HG02588 (cell line): ENCODE measurements around the gene PRSS57.
"Not testable (repeated sequence)": the region's sequence is repeated elsewhere in the genome, so short reads cannot be mapped to it uniquely, and the experiment has no call there.

ENCODE experiments used
- ATAC-seq: cut with Tn5 transposase; IDR thresholded peaks from one replicate; pipeline ENCODE4 v1.9.1; 2021; ENCODE audit warnings: mild to moderate bottlenecking, moderate library complexity; ENCODE audit not compliant: unreplicated experiment

PRSS57 gene

GRCh38 chr19:723714-724113 is 28.5 kb upstream of the PRSS57 start:
- no peak for ATAC-seq

- no peak for ATAC-seq
Measured at GRCh38 chr19:723247-723646, 28.0 kb upstream of the PRSS57 start.

DNA sequence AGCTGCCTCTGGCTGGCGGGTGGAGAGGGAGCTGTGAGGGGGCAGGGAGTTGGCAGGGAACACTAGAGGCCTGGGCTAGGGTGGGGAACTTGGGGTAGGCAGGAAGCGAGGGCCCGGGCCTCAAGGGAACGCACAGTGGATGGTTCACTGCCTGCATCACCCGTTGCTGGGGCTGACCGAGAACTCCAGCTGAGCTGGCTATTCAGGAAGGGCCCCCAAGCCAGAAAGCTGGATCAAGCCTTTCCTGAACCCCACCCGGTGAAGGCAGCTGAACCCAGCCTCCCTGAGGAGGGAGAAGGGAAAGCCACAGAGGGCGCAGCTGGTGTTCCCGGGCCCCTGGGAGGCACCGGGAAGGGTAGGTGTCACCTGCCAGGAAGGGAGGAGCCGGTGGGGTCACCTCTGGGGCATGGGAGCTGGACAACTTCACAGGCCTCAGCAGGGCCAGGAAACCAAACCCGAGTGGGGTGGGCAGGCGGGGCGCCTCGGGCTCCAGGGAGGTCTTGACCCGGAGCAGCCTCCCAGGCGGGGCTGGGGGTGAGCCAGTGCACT is 27.4 kb upstream of the PRSS57 start:
- ATAC-seq = no peak

DNA sequence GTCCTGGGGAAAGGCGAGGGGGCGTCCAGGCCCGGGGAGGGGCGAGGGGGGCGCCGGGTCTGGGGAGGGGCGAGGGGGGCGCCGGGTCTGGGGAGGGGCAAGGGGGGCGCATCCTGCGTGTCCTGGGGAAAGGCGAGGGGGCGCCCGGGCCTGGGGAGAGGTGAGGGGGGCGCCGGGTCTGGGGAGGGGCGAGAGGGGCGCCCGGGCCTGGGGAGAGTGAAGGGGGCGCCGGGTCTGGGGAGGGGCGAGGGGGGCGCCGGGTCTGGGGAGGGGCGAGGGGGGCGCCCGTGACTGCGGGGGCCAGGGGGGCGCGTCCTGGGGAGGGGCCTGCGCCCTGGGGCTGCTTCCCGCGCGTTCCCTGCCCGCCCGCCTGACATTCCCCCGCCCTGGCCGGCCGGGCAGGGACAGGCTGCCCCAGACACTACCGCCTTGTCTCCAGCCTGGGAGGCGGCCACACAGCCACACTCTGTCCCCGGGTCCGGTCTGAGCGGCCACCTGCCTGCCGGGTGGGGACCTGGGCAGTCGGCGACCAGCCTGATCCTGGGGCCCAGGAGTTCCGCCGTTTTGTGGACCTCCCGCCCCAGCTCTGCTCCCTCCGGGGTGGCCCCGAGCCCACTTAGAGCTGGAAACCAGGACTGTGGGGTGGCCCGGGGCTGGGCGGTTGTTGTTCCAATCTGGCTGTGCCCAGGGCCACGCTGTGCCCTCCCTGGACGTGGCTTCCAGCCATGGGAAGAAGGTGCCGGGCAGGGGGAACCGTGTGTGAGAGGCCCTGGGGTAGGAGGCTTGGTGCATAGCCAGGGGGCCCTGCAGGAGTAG is 25.3 kb upstream of the PRSS57 start:
- ATAC-seq = no peak

GRCh38 chr19:719636-720344 is 24.5 kb upstream of the PRSS57 start:
- ATAC-seq = no peak

GRCh38 chr19:718991-719512 is 23.8 kb upstream of the PRSS57 start:
- no peak for ATAC-seq

DNA sequence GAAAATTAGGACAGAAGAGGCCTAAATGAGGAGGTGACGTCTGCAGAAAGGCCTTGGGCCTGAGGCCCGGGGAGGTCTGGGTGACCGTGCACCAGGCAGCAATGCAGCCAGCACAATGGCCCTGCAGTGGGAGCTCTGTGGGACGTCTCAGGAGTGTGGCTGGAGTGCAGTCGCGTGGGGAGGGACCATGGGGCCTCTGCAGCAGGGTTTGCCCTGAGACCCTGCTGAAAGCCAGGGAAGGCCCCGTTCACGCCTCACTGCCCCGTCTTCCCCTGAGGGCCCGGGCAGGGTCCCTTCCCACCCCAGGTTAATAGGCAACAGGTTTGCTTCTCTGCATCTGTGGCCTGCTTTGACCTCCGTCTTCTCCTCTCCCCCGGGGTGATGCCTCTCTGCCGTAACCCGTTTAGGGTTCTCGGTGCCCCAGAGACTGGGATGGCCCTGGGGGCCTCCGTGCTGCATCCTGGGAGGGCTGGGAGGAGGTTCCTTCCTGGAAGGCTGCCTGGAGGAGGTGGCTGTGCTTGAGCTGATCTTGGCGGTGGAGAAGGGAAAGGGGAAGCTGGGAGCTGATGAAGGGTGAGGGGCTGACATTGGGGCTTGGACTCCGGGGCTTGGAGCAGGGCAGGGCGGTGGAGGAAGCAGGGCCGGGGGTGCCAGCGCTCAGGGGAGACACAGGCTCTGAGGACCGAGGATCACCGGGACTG is 23.1 kb upstream of the PRSS57 start:
- no peak for ATAC-seq

DNA sequence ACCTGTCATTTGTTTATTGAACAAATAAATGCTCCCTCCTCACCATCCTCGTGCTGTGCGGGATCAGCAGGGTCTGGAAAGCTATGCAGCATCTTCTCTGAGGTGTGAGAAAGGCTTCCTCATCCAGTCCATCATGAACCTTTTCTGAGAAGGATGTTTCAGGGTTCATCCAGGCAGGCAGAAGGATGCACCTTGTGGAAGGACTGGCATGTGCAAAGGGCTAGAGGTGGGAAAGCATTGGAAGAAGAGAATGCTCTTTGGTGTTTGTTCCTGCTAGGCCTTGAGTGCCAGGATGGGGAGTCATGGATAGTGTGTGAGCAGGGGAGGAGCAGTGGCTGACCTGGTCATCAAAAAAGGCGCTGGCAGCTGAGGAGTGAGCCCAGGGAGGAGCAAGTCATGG is 20.1 kb upstream of the PRSS57 start:
- no peak for ATAC-seq

- ATAC-seq = no peak
Measured at GRCh38 chr19:711254-711653, 16.0 kb upstream of the PRSS57 start.

DNA sequence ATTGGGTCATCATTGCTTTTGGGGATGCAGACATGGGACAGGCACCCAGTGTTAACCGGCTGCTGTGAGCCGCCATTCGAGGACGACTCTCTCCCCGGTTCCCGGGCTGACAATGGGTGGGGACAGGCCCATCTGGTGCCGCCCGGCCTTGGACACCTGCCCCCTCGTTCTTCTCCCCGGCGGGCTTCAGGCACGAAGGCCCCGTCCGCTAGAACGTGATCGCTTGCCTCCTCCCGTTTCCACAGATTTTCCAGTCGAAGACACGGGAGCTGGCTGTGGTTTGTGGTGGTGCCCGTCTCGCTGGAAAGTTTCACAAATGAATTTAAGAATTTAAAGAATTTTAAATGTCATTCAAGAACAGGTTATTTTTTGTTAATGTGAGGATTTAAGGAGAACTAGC is 15.5 kb upstream of the PRSS57 start:
- ATAC-seq = no peak

GRCh38 chr19:709965-710571 is 14.8 kb upstream of the PRSS57 start:
- ATAC-seq = no peak

DNA sequence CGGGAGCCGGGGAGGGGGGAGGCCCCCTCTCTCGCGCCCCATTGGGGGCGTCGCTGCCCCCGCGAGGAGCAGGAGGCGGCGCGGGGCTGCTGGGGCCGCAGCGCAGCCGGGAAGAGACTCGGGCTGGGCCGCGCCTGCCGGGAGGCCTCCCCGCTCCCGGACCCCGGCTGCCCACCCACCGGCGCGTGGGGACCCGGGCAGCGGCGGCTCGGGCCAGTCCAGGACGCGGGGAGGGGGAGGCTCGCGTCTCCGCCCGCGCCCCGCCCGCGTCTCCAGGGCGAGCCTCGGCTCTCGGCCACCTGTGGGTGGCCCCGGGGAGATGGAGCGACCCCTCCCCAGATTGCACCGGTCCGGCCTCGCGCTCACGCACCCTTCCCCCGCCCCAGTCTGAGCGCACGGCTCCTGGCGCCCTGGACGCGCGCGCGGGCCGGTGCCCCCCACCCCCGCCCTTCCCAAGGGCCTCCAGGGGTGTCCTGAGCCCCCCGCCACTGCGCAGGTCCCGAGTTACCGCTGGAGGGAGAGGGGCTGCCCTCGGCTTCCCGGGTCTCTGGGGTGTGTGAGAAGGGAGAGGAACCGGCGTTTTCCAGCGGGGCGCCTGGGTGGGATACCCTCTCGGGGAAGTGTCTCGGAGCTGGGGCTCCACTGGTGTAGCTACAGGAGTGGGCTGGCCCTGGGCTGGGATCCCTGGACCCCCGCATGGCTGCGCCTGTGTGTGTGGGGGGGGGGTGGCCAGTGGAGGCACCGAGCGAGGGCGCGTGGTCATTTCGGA is 14.1 kb upstream of the PRSS57 start:
- no peak for ATAC-seq

DNA sequence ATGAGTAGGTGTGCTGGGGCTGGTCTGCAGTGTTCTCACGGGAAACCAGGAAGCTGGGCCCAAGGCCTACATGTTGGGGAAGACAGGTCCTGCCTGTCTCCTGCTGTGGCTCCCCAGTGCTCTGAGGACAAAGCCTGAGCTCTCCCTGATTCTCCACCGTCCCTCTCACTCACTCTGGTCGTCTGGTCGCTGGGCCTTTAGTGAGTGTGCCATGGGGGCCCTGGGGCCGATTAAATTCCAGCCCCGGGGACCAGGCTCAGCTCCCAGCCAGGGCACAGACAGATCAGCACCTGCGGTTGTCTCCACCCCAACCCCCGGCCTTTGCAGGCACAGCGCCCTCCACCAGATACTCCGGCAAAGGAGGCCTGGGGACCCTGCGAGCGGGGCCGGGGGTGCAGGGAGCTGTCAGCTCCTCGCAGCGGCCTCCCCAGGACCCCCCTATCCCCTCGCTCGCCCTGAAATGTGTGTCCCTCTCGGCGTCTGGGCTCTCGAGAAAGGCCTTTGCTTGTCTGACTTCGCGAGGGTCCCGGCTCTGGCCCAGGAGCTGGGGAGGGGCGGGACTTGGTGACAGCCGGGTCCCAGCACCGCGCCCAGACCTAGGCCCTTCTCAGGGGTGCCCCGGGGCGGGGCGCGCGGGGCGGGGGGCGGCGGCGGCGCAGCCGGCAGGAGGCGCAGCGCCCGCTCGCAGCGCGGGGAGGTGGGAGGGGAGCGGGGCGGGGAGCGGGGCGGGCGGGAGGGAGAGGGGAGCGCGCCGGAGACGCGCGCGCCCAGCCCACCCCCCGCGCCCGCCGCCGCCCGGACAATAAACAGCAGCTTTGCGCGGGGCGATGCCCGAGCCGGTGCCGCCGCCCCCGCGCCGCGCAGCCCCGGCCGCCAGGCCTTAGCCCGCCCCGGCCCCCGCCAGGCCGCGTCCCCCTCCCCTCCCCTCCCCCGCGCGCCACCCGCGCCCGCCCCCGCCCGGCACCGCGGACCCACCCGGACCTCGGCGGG is 13.2 kb upstream of the PRSS57 start, which contains the start of gene PALM:
Gene PALM, plus strand, starts transcription at position 782 of the 990 bp plus-strand sequence. CDS start 212 bp downstream, outside the sequence.
- ATAC-seq = no peak

GRCh38 chr19:704447-704741 is 9.1 kb upstream of the PRSS57 start:
- ATAC-seq = no peak

DNA sequence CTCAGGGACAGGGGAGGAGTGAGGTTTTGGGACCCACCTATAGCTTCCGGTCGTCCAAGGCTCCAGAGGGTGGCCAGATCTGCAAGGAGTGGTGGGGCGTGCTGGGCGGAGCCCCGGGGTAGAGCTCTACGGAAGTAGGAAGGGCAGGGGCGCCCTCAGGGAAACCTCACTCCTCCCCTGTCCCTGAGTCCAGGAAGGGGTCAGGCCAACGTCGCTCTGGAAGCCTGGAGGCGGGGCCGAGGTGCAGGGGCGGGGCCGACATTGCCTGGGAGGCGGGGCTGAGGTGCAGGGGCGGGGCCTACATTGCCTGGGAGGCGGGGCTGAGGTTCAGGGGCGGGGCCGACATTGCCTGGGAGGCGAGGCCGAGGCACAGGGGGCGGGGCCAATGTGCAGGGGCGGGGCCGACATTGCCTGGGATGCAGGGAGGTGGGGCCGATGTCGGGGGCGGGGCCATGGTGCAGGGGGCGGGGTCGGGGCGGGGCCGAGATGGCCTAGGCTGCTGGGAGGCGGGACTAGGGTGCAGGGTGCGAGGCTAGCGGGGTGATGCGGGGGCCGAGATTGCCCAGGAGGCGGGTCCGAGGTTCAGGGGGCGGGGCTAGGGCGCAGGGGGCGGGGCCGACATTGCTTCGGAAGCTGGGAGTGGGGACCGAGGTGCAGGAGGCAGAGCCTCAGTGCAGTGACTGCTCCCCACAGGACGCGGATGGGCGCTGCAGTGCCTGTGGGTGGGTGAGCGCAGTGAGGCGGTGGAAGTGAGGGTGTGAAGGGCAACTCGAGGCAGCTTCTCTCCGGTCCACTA is 8.6 kb upstream of the PRSS57 start:
- ATAC-seq = no peak

DNA sequence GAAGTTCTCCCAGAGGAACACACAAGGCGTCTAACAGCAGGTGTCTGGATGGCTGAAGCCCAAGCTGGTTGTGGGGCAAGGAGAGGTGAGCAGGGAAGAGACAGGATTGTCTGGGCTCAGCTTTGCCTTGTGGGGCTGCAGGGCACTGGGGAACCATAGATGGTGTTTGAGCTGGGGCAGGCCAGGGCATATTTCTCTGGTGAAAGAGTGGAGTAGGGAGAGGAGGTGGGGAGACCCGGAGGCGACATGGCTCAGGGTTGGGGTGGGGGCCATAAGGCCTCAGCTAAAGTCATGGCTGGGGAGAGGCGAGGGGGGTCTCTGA is 8.0 kb upstream of the PRSS57 start:
- no peak for ATAC-seq

DNA sequence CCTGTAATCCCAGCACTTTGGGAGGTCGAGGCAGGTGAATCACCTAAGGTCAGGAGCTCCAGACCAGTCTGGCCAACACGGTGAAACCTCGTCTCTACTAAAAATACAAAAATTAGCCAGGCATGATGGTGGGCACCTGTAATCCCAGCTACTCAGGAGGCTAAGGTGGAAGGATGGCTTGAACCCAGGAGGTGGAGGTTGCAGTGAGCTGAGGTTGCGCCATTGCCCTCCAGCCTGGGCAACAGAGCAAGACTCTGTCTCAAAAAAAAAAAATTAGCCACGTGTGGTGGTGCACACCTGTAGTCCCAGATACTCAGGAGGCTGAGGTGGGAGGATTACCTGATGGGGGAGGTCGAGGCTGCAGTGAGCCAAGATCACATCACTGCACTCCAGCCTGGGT is 7.6 kb upstream of the PRSS57 start:
- not testable (repeated sequence) for ATAC-seq

- not testable (repeated sequence) for ATAC-seq
Measured at GRCh38 chr19:699885-700284, 4.6 kb upstream of the PRSS57 start.
